ENCODE data around the gene SMPD3.

GRCh38 chr16:68309799-68310198 lies 138.5 kb downstream of the SMPD3 start:
- TF ChIP-seq CTCF (IDR thresholded peaks at IDR 0.05) (no peak), POLR2A (IDR thresholded peaks at IDR 0.05) (no peak)
